HEK293 (cell line): ENCODE measurements around the gene ILK.

Experiments used
- CTCF ChIA-PET: fragments of 350-600 bp; formaldehyde crosslinking; extraction: SDS; loops from one replicate; lab custom pipeline; 2021; ENCODE audit warnings: antibody characterized with exemption; lab: Yijun Ruan, JAX
- POLR2A ChIA-PET: fragments of 300-600 bp; formaldehyde crosslinking; extraction: SDS; loops from one replicate; lab custom pipeline; 2020; ENCODE audit warnings: antibody characterized with exemption, inconsistent platforms; lab: Yijun Ruan, JAX
- H3K27ac ChIP-seq: fragments of 200-500 bp; sonication (Bioruptor generic); 2 replicates; pipeline ENCODE4 v1.5.1; 2014; ENCODE audit warnings: low read depth, low read length, control low read depth, inconsistent platforms; ENCODE audit errors: extremely low read depth
- H3K36me3 ChIP-seq, 2 experiments: fragments of 200-500 bp in 1 of 2; sonication (Bioruptor generic) in 1 of 2; 1 replicate in 1 of 2; 2 replicates in 1 of 2; pipeline ENCODE4 v1.5.1; 2014 to 2017; ENCODE audit warnings: inconsistent platforms in 2 of 2, low read length in 2 of 2; ENCODE audit not compliant: control insufficient read depth in 2 of 2, insufficient read depth in 1 of 2
- H3K4me1 ChIP-seq: fragments of 200-500 bp; sonication (Bioruptor generic); 2 replicates; pipeline ENCODE4 v1.5.1; 2014; ENCODE audit warnings: mild to moderate bottlenecking, low read length, inconsistent platforms; ENCODE audit not compliant: control insufficient read depth, insufficient read depth
- H3K4me3 ChIP-seq: 2 replicates; pipeline ENCODE4 v1.5.1; 2011; ENCODE audit warnings: low read depth, mild to moderate bottlenecking, control low read depth, low read length, moderate library complexity
- H3K9me3 ChIP-seq: fragments of 200-500 bp; sonication (Bioruptor generic); 2 replicates; pipeline ENCODE4 v1.5.1; 2014; ENCODE audit warnings: low read depth, low read length, inconsistent platforms; ENCODE audit not compliant: control insufficient read depth, insufficient read depth
- EGR2 ChIP-seq: fragments of 450-650 bp; formaldehyde crosslinking; IDR thresholded peaks from 2 replicates; pipeline ENCODE4 v1.5.1; 2016; ENCODE audit warnings: low read depth, missing biosample characterization, missing genetic modification characterization
- KLF17 ChIP-seq: fragments of 450-650 bp; formaldehyde crosslinking; IDR thresholded peaks from 2 replicates; pipeline ENCODE4 v1.5.1; 2016; ENCODE audit warnings: missing biosample characterization, missing genetic modification characterization
- PRDM1 ChIP-seq: fragments of 450-650 bp; formaldehyde crosslinking; IDR thresholded peaks from 2 replicates; pipeline ENCODE4; 2016; ENCODE audit warnings: missing biosample characterization, missing genetic modification characterization
- RBAK ChIP-seq: fragments of 450-650 bp; formaldehyde crosslinking; IDR thresholded peaks from 2 replicates; pipeline ENCODE4 v1.5.1; 2016; ENCODE audit warnings: missing biosample characterization, missing genetic modification characterization
- ZBTB1 ChIP-seq: fragments of 450-650 bp; formaldehyde crosslinking; IDR thresholded peaks from 2 replicates; pipeline ENCODE4 v1.5.1; 2016; ENCODE audit warnings: missing biosample characterization, missing genetic modification characterization
- ZBTB17 ChIP-seq: fragments of 450-650 bp; formaldehyde crosslinking; IDR thresholded peaks from 2 replicates; pipeline ENCODE4 v1.5.1; 2016; ENCODE audit warnings: missing biosample characterization, missing genetic modification characterization
- ZBTB26 ChIP-seq: fragments of 450-650 bp; formaldehyde crosslinking; optimal IDR thresholded peaks from 2 replicates; pipeline ENCODE3; 2016; ENCODE audit warnings: missing biosample characterization, mild to moderate bottlenecking, missing genetic modification characterization
- ZBTB44 ChIP-seq: fragments of 450-650 bp; IDR thresholded peaks from 2 replicates; pipeline ENCODE4 v1.5.1; 2018; ENCODE audit warnings: missing biosample characterization, mild to moderate bottlenecking, missing genetic modification characterization
- ZFHX2 ChIP-seq: fragments of 450-650 bp; formaldehyde crosslinking; conservative IDR thresholded peaks from 2 replicates; pipeline ENCODE4 v1.5.1; 2016; ENCODE audit warnings: missing biosample characterization, missing genetic modification characterization
- ZFP41 ChIP-seq: fragments of 450-650 bp; formaldehyde crosslinking; IDR thresholded peaks from 2 replicates; pipeline ENCODE4 v1.5.1; 2016; ENCODE audit warnings: missing biosample characterization, missing genetic modification characterization, borderline replicate concordance
- ZNF174 ChIP-seq: fragments of 450-650 bp; formaldehyde crosslinking; IDR thresholded peaks from 2 replicates; pipeline ENCODE4 v1.5.0; 2017; ENCODE audit warnings: missing biosample characterization, mild to moderate bottlenecking, missing genetic modification characterization
- ZNF19 ChIP-seq: fragments of 450-650 bp; formaldehyde crosslinking; IDR thresholded peaks from 2 replicates; pipeline ENCODE4; 2016; ENCODE audit warnings: missing biosample characterization, missing genetic modification characterization, low read depth
- ZNF239 ChIP-seq: fragments of 450-650 bp; formaldehyde crosslinking; IDR thresholded peaks from 2 replicates; pipeline ENCODE4 v1.5.1; 2016; ENCODE audit warnings: missing biosample characterization, missing genetic modification characterization
- ZNF266 ChIP-seq: fragments of 450-650 bp; formaldehyde crosslinking; IDR thresholded peaks from 2 replicates; pipeline ENCODE4 v1.5.1; 2016; ENCODE audit warnings: missing biosample characterization, missing genetic modification characterization, low read depth
- ZNF341 ChIP-seq: fragments of 450-650 bp; formaldehyde crosslinking; IDR thresholded peaks from 2 replicates; pipeline ENCODE4; 2016; ENCODE audit warnings: low read depth, missing biosample characterization, missing genetic modification characterization
- ZNF37A ChIP-seq: fragments of 450-650 bp; IDR thresholded peaks from 2 replicates; pipeline ENCODE4 v1.5.1; 2018; ENCODE audit warnings: missing biosample characterization, missing genetic modification characterization
- ZNF521 ChIP-seq: fragments of 450-650 bp; formaldehyde crosslinking; IDR thresholded peaks from 2 replicates; pipeline ENCODE4 v1.5.1; 2017; ENCODE audit warnings: missing biosample characterization, mild to moderate bottlenecking, missing genetic modification characterization
- ZNF555 ChIP-seq: fragments of 450-650 bp; formaldehyde crosslinking; conservative IDR thresholded peaks from 2 replicates; pipeline ENCODE4 v1.5.1; 2017; ENCODE audit warnings: missing biosample characterization, mild to moderate bottlenecking, missing genetic modification characterization, inconsistent platforms
- ZNF629 ChIP-seq: fragments of 450-650 bp; formaldehyde crosslinking; IDR thresholded peaks from 2 replicates; pipeline ENCODE4 v1.5.1; 2017; ENCODE audit warnings: missing biosample characterization, missing genetic modification characterization
- ZNF677 ChIP-seq: fragments of 450-650 bp; IDR thresholded peaks from 2 replicates; pipeline ENCODE4 v1.5.0; 2018; ENCODE audit warnings: missing biosample characterization, mild to moderate bottlenecking, missing genetic modification characterization, moderate library complexity
- ZSCAN16 ChIP-seq: fragments of 450-650 bp; formaldehyde crosslinking; IDR thresholded peaks from 2 replicates; pipeline ENCODE4 v1.5.1; 2016; ENCODE audit warnings: missing biosample characterization, missing genetic modification characterization

Gene ILK

GRCh38 chr11:6654281-6655019 is 50.9 kb downstream of the ILK start:
- POLR2A ChIA-PET, result interaction anchor here (0.8 kb wide), 1 partner anchor 48 kb away, joined by 3 read pairs; no protein-coding TSS in a partner anchor
- Histone ChIP-seq H3K27ac (no peak overlapping the region), H3K36me3 (no peaks in the 10 kb centered on the region), H3K9me3 (no peaks in the 10 kb centered on the region), H3K4me3 (no peak overlapping the region), H3K4me1 (no peaks in the 10 kb centered on the region)
- CTCF ChIA-PET, result interaction anchor here (0.8 kb wide), 1 partner anchor 51 kb away, joined by 3 read pairs; no protein-coding TSS in a partner anchor
- TF ChIP-seq ZNF677 (tag by site-specific recombination), result no peak
- TF ChIP-seq EGR2, result peak; percentile 98
- TF ChIP-seq ZFHX2 (tag by site-specific recombination), result peak; percentile 98

GRCh38 chr11:6655020-6655789 is 51.6 kb downstream of the ILK start:
- H3K9me3 ChIP-seq, result no peaks in the 10 kb centered on the region
- H3K36me3 ChIP-seq, result no peaks in the 10 kb centered on the region
- ChIA-PET CTCF (interaction anchor here (0.6 to 2.7 kb wide), 2 partner anchors 13 to 47 kb away, joined by 3 to 13 read pairs; no protein-coding TSS in a partner anchor), POLR2A (interaction anchor here (1.1 kb wide), 1 partner anchor 44 kb away, joined by 3 read pairs; the partner anchor contains the start of gene TAF10)
- H3K4me1 ChIP-seq, result no peaks in the 10 kb centered on the region
- H3K27ac ChIP-seq, result no peak overlapping the region
- TF ChIP-seq ZNF266 (tag by site-specific recombination), result no peak
- no peak for TF ChIP-seq ZNF341 (tag by site-specific recombination)
- TF ChIP-seq RBAK (tag by site-specific recombination), result no peak
- 0 out of 2 replicates have a peak, but pooled peaks have one; percentile 16 for TF ChIP-seq KLF17 (tag by site-specific recombination)
- TF ChIP-seq ZSCAN16, result no peak
- TF ChIP-seq ZNF174 (tag by site-specific recombination), result no peak
- no peak for TF ChIP-seq ZNF19
- peak overlapping the region; percentile 18 for H3K4me3 ChIP-seq

GRCh38 chr11:6655790-6656583 is 52.4 kb downstream of the ILK start, which contains the start of gene DCHS1:
TSS of gene DCHS1 (minus strand) at chr11:6655809. CDS start at chr11:6641613, 14,196 bp downstream.
- Histone ChIP-seq H3K4me3 (peak within 1 kb of the TSS; percentile 34), H3K36me3 (no peaks in the 10 kb centered on the region), H3K9me3 (no peaks in the 10 kb centered on the region), H3K27ac (no peak within 1 kb of the TSS), H3K4me1 (no peaks in the 10 kb centered on the region)
- ChIA-PET POLR2A (interaction anchor here (1.1 kb wide), 1 partner anchor 45 kb away, joined by 3 read pairs; the partner anchor contains the start of gene TAF10), CTCF (interaction anchor here (0.6 to 2.7 kb wide), 3 partner anchors 12 to 66 kb away, joined by 3 to 13 read pairs (median 7); no protein-coding TSS in a partner anchor)
- no peak for TF ChIP-seq ZFP41
- TF ChIP-seq ZNF555 (tag by site-specific recombination), result no peak
- no peak for TF ChIP-seq ZBTB44 (tag by site-specific recombination)
- TF ChIP-seq PRDM1, result peak; percentile 99
- TF ChIP-seq ZBTB1 (tag by site-specific recombination), result no peak
- 0 out of 2 replicates have a peak, but pooled peaks have one; percentile 26 for TF ChIP-seq ZNF521 (tag by site-specific recombination)
- peak; percentile 55 for TF ChIP-seq ZBTB26 (tag by site-specific recombination)
- no peak for TF ChIP-seq ZNF629
- TF ChIP-seq ZNF239 (tag by site-specific recombination), result no peak
- TF ChIP-seq ZNF37A (tag by site-specific recombination), result no peak
- peak; percentile 54; the same call in 1 of the 2 replicates for TF ChIP-seq ZBTB17 (tag by site-specific recombination)
